Upper lobe of left lung (tissue), 4 donors: ENCODE results near the gene BPIFB4.

Source experiments
- CTCF ChIP-seq, 6 experiments: fragments of 450-650 bp in 4 of 6; fragments of 200-600 bp in 2 of 6; sonication (generic) in 2 of 6; IDR thresholded peaks; one replicate each; pipeline ENCODE4 v1.5.1; 2016 to 2019; ENCODE audit warnings: antibody characterized with exemption in 6 of 6
- POLR2AphosphoS5 ChIP-seq, 2 donors: sonication (generic); formaldehyde crosslinking; IDR thresholded peaks; one replicate each; pipeline ENCODE4 v1.5.1; 2017; ENCODE audit warnings: antibody characterized with exemption in 2 of 2

GRCh38 chr20:33071198-33071597 is 8.2 kb upstream of the BPIFB4 start:
- TF ChIP-seq CTCF (IDR thresholded peaks at IDR 0.05) (no peak), POLR2AphosphoS5 (IDR thresholded peaks at IDR 0.05) (no peak)
